GM19397 (cell line): Measurements from ENCODE around the gene CCDC83.

ENCODE experiments used
- ATAC-seq: cut with Tn5 transposase; IDR thresholded peaks from one replicate; pipeline ENCODE4 v1.9.1; 2021; ENCODE audit warnings: mild to moderate bottlenecking, moderate library complexity; ENCODE audit not compliant: unreplicated experiment

The CCDC83 gene

GRCh38 chr11:85855341-85855656, at the start of gene CCDC83:
CCDC83 (plus strand) TSS chr11:85855383; CDS start chr11:85865124, 9,741 bp downstream.
- no peak for ATAC-seq

- no peak for ATAC-seq
These were observed 49.8 kb upstream of the CCDC83 start for GRCh38 chr11:85805387-85805786.

DNA sequence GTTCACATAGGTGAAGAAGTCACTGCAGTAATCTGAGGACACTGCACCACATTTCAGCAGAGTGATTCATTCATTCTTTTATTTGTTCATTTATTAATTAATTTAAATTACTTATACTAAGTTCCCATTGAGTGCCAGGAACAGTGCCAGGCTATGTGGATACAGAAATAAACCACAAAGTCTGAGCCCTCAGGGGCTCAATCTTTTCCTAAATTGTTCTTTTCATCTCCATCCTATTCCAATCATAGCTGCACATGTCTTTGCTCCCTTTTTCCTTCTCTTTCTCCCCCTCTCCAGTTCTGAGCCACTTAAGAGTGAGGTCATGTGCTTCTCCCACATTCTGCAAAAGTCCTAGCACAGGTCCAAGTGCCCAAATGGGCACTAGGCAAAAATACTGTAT, 49.2 kb upstream of the CCDC83 start:
- ATAC-seq = no peak

DNA sequence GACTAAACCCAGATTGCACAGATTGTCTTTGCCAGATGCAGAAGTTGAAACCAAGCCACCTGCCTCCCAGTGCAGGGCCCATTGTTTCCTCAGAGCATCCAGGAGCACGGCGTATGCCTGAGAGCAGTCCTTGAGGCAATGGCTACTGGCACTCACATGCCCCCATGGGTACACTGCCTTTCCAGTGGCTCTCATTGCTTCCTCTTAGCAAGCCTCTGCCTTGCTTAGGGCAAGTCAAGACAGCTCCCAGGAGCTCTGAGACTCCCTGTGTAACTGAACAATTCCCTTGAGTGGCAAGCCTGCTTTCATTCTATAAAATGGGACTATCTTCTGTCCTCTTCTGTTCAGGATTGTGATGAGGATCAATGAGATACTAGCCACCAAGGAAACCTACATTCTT, 48.3 kb upstream of the CCDC83 start:
- ATAC-seq = no peak

GRCh38 chr11:85809191-85809590, 46.0 kb upstream of the CCDC83 start:
- no peak for ATAC-seq

- no peak for ATAC-seq
These were observed 45.3 kb upstream of the CCDC83 start for GRCh38 chr11:85809863-85810262.

- no peak for ATAC-seq
These were observed 44.7 kb upstream of the CCDC83 start for GRCh38 chr11:85810521-85810870.

- peak; percentile 94 for ATAC-seq
These were observed 44.1 kb upstream of the CCDC83 start, which contains the start of gene SYTL2 for GRCh38 chr11:85810871-85811611. SYTL2 (minus strand) TSS chr11:85811141; CDS start chr11:85757725, 53,416 bp downstream.

GRCh38 chr11:85811624-85812023, 43.6 kb upstream of the CCDC83 start:
- ATAC-seq = no peak

DNA sequence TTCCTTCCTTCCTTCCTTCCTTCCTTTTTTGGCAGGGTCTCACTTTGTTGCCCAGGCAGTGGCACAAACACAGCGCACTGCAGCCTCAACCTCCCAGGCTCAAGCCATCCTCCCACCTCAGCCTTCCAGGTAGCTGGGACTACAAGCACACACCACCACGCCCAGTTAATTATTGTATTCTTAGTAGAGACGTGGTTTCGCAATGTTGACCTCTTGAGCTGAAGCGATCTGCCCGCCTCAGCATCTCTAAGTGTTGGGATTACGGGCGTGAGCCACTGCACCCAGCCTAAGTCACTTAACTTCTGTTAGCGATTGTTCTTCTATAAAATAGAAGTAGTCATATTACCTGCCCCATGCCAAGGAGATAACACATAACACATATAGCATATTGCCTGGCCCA, 41.5 kb upstream of the CCDC83 start:
- ATAC-seq = no peak

GRCh38 chr11:85815186-85815931, 39.8 kb upstream of the CCDC83 start:
- no peak for ATAC-seq

- no peak for ATAC-seq
These were observed 35.7 kb upstream of the CCDC83 start for GRCh38 chr11:85819441-85819840.

DNA sequence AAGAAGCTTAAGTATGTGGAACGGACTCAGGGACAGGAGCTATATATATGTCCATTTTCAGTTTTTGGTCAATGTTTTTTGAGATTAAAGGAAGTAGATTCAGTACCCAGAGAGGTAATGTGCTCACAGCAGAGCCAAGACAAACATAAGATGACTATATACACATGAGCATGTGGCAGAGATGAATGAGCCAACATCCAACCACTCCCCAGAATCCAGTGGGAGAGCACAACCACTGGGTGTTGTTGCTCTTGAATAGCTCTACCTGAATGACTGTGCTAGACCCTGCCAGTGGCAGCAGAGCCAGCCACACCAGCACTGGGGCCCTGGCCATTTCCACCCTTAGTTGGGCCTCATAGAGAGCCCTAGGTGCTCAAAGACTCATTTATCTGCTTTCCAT, 33.5 kb upstream of the CCDC83 start:
- no peak for ATAC-seq

GRCh38 chr11:85822814-85823213, 32.4 kb upstream of the CCDC83 start:
- no peak for ATAC-seq

- no peak for ATAC-seq
These were observed 31.4 kb upstream of the CCDC83 start for GRCh38 chr11:85823816-85824215.

DNA sequence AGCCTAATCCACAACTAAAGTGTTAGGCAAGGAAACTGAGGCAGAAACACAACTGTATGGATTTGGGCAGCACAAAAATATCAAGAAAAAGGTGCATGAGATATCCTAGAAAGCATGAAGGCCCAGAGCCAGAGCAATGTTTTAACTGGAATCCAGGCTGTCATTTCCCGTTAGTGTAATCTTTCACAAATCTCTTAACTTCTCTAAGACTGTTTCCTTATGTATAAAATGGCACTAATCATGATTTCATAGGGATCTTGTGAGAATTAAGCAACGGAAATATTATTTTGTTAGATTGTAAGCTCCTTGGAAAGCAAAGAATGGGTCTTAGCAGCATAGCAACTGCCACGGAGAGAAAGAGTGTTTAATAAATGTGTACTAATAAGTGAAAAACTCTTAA, 29.6 kb upstream of the CCDC83 start:
- no peak for ATAC-seq

GRCh38 chr11:85826116-85826855, 28.9 kb upstream of the CCDC83 start:
- no peak for ATAC-seq

DNA sequence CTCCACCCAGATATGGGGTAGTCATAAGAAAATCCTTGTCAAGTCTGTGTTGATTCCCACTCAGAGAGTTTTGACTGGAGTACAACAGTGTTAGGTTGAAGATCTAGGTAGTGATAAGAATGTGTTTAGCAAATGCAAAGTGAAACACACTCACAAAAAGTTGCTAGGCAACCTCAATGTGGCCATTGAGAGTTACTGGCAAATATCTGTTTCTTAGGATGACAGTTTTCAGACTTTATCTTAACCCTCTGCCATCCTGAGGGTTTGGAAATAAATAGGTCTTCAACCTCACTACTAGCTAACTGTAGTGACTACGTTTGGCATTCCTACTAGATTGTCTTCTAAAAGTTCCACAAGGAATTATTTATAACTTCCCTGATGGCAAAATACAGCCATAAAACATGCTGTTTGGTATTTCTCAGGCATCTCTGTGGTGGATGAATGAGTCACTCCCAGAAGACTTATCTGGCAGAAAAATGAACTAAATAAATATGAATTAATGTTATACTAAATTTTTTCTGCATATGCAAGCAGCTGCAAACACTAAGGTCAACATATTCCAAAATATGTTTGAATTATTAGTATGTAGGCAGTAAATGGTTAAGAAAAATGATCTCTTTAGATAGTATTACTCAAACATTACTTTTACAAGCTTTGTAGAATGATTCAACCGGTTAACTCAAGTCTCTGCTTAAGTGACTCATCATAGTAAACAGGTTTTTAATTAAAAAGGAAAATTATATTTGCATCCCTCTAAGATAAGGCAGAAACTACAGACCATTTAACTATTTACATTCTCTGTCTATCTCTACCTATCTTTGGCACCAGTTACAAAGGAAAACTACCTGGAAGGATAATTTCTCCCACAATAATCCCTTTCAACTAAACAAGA, 27.2 kb upstream of the CCDC83 start:
- no peak for ATAC-seq

DNA sequence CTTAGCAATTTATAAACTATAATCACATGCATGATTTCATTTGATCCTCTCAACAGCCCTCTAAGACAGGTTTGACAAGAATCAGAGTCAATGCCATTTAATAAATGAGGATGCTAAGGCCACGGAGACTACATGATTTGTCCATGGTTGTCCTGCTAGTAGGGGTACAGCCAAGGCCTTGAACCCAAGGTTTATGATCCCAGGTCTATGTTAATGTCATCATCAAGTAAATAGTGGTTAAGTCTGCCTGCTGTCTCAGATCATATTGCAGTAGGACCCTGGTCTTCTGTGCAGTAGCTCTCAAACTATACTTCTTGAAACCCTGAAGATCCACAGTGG, 26.6 kb upstream of the CCDC83 start:
- no peak for ATAC-seq

DNA sequence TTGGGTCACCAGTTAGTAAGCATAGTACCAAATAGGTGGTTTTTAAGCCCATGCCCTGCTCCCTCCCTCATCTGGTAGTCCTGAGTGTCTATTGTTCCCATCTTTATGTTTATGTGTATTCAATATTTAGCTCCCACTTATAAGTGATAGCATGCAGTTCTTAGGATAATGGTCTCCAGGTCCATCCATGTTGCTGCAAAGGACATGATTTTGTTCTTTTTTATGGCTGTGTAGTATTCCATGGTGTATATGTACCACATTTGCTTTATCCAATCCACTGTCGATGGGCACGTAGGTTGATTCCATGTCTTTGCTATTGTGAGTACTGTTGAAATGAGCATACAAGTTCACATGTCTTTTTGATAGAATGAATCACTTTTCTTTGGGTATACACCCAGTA, 26.0 kb upstream of the CCDC83 start:
- no peak for ATAC-seq

DNA sequence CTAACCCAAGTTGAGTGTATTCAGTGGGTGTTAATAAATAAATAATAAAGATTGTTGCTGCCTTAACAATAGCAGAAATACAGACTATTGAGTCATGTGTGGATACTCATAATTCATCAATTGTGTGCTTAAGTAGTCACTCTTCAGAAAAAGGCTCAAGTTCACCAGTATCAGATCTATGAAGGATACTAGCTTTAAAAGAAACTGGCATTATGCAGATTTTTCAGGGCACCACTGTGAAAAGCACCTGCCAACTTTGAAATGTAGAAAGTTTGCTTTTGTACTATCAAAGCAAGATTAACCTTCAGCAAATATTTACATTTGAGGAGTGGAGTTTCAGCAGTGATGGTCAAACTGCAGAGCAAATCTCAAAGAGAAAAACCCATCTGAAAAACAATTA, 24.1 kb upstream of the CCDC83 start:
- ATAC-seq = no peak
